ENCODE results near the gene ZNF581. TPM values are rescaled to one million over a fixed set of nuclear protein-coding genes. Genes with fewer than 3 reads are reported as not detected.

The ZNF581 gene
- total RNA-seq, 1 donor from 2014 or later: 15.5 TPM

DNA sequence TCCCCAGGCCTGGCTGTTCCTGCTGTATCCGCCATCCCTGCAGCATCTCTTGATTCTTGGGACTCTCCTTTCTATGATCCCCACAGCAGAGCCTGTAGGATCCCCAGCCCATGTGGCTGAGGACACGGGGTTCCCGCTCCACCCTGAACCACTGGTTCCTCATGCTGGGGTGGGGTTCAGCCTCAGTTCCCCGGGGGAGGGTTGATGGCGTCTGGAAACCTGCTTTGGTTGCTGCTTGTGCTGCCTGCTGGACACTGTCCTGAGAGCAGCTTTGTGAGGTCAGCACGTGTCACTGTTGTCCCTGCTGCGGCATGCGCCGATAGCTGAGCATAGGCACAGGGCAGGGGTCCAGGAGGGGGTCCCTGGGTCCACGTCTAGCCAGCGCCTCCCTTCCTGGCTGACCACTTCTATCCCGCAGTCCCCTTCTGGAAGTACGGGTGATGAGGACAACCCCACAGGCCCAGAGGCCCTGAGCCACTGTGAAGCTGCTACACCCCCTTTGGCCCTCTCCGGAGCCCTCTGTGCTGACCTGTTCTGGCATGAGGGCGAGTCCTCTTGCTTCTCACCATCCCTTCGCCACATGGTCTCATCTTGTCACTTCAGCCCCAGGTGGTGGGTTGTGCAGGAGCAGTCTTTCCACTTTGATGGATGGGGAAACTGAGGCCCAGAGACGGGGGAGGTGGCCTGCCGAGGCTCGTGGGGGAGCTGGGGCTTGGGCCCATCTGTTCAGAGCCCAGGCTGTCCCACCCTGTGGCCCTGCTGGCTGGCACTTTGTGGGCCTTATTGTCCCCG is 37.1 kb downstream of the ZNF581 start:
- peaks cover under 1 to 55% of the 10 kb centered on the region in 2 donors for H3K36me3 ChIP-seq
- H3K9me3 ChIP-seq: no peaks in the 10 kb centered on the region
- no peak overlapping the region for H3K27ac ChIP-seq
- DNase-seq (ENCODE audit: extremely low spot score in 2 of 2): no peak
- no peak overlapping the region for H3K4me3 ChIP-seq
- peaks cover 52% of the 10 kb centered on the region for H3K4me1 ChIP-seq
- intact Hi-C loops (cut with DNase I): no loop called here
- no peaks in the 10 kb centered on the region for H3K27me3 ChIP-seq
- TF ChIP-seq, protein P1, sequence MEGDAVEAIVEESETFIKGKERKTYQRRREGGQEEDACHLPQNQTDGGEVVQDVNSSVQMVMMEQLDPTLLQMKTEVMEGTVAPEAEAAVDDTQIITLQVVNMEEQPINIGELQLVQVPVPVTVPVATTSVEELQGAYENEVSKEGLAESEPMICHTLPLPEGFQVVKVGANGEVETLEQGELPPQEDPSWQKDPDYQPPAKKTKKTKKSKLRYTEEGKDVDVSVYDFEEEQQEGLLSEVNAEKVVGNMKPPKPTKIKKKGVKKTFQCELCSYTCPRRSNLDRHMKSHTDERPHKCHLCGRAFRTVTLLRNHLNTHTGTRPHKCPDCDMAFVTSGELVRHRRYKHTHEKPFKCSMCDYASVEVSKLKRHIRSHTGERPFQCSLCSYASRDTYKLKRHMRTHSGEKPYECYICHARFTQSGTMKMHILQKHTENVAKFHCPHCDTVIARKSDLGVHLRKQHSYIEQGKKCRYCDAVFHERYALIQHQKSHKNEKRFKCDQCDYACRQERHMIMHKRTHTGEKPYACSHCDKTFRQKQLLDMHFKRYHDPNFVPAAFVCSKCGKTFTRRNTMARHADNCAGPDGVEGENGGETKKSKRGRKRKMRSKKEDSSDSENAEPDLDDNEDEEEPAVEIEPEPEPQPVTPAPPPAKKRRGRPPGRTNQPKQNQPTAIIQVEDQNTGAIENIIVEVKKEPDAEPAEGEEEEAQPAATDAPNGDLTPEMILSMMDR (IDR thresholded peaks at IDR 0.05): no peak
- TF ChIP-seq POLR2A (IDR thresholded peaks at IDR 0.05) (no peak), POLR2AphosphoS5 (IDR thresholded peaks at IDR 0.05; ENCODE audit: insufficient read depth in 1 of 2, low read depth in 1 of 2) (no peak)

DNA sequence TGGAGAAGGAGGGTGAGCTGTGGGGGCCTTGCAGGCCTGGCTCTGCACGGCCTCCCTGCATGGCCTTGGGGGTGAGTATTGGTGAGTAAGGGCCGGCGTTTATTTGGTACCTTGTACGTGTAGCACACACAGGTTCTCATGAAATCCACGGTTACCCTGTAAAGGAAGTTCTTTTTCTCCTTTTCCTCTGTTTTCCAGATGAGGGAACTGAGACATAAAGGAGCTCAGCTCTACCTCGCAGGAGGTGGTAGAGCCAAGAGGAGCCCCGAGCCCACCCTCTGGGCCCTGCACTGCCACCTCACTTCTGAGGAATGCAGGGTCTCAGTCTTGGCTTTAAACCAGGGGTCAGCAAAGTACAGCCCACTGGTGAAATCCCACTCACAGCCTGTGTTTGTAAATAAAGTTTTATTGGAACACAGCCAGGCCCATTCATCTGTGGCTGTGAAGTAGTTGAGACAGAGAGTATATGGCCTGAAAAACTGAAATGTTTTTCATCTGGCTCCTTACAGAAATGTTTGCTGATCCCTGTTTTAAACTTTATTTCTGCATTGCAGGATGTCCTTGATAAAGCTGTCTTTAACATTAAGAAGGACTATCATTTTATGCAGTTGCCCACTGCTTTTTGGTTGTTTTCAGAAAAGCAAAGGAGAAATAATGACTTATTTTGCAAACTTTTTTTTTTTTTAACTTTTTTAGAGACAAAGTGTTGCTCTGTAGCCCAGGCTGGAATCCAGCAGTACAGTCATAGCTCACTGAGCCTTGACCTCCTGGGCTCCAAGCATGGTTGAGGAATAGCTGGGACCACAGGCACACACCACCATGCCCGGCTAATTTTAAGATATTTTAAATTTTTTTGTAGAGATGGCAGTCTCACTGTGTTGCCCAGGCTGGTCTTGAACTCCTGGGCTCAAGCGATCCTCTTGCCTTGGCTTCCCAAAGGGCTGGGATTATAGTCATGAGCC is 38.0 kb downstream of the ZNF581 start:
- Histone ChIP-seq H3K4me3 (no peak overlapping the region), H3K36me3 (peaks cover 2 to 64% of the 10 kb centered on the region in 2 donors), H3K27ac (no peak overlapping the region), H3K27me3 (no peaks in the 10 kb centered on the region), H3K9me3 (no peaks in the 10 kb centered on the region), H3K4me1 (peaks cover 43% of the 10 kb centered on the region)
- no peak for DNase-seq (ENCODE audit: extremely low spot score in 2 of 2)
- TF ChIP-seq, protein P1 (IDR thresholded peaks at IDR 0.05): no peak
- no peak for TF ChIP-seq POLR2A (IDR thresholded peaks at IDR 0.05)
- TF ChIP-seq POLR2AphosphoS5 (IDR thresholded peaks at IDR 0.05; ENCODE audit: insufficient read depth in 1 of 2, low read depth in 1 of 2): no peak
- intact Hi-C loops (cut with DNase I): no loop called here

DNA sequence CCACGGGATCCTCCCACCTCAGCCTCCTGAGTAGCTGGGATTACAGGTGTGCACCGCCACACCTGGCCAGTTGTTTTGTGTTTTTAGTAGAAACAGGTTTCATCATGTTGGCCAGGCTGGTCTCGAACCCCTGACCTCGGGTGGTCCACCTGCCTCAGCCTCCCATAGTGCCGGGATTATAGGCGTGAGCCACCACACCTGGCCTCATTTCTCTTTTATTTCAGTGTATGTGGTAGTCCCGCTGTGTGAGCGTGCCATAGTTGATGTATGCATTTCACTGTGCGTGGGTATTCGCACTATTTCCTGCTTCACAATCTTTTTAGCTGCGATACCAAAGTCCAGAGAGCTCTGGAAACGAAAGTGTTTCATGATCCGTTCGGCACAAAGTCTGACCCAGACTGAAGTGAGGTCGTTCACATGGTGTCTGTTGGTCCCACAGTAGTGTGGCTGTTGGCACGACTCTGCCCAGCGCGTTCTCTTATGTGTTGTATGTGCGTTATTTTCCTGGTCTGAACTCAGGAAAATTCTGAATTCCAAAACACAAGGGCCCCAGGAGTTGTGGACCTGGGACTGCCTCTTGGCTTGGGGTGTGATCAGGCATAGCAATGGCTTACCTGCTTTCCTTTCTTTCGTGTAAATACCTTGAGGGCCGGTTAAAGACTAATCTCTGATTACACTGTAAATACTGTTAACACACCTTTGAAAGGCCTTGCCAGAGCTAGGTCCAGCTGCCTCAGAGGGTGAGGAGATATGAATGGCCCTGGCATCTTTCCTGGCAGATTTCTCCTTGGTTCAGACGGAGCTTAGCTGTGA is 40.2 kb downstream of the ZNF581 start:
- Histone ChIP-seq H3K36me3 (peaks cover 2 to 68% of the 10 kb centered on the region in 2 donors), H3K27me3 (no peaks in the 10 kb centered on the region), H3K4me3 (no peak overlapping the region), H3K4me1 (peaks cover 21% of the 10 kb centered on the region), H3K9me3 (no peaks in the 10 kb centered on the region), H3K27ac (no peak overlapping the region)
- no peak for DNase-seq (ENCODE audit: extremely low spot score in 2 of 2)
- TF ChIP-seq POLR2A (IDR thresholded peaks at IDR 0.05): no peak
- no peak for TF ChIP-seq POLR2AphosphoS5 (IDR thresholded peaks at IDR 0.05; ENCODE audit: insufficient read depth in 1 of 2, low read depth in 1 of 2)
- TF ChIP-seq, protein P1 (IDR thresholded peaks at IDR 0.05): no peak
- intact Hi-C loops (cut with DNase I): no loop called here

DNA sequence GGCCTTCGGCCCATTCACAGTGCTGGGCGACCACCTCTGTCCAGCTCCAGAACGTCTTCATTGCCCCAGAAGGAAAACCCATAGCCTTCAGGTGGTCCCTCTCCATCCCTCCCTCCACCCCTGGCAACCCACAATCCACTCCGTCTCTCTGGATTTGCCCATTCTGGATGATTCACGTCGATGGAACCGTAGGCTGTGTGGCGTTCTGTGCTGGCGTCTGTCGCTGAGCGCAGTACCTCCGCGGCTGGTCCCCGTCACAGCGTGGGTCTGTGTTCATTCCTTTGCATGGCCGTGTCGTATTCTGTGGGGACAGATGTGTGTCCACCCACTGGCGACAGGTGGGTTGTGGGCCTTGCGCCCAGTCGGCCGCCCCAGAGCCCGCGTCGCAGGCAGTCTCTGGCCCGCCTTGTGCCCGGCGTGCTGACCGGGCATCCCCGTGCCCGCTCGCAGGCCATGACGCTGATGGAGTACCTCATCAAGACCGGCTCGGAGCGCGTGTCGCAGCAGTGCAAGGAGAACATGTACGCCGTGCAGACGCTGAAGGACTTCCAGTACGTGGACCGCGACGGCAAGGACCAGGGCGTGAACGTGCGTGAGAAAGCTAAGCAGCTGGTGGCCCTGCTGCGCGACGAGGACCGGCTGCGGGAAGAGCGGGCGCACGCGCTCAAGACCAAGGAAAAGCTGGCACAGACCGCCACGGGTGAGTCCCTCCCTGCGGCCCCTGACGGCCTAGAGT is 41.7 kb downstream of the ZNF581 start:
- Histone ChIP-seq H3K9me3 (no peaks in the 10 kb centered on the region), H3K27me3 (no peaks in the 10 kb centered on the region), H3K27ac (no peak overlapping the region), H3K4me3 (no peak overlapping the region), H3K4me1 (peaks cover 6% of the 10 kb centered on the region), H3K36me3 (peaks cover 2 to 68% of the 10 kb centered on the region in 2 donors)
- no peak for DNase-seq (ENCODE audit: extremely low spot score in 2 of 2)
- intact Hi-C loops (cut with DNase I): no loop called here
- TF ChIP-seq, protein P1 (IDR thresholded peaks at IDR 0.05): no peak
- no peak for TF ChIP-seq POLR2AphosphoS5 (IDR thresholded peaks at IDR 0.05; ENCODE audit: insufficient read depth in 1 of 2, low read depth in 1 of 2)
- TF ChIP-seq POLR2A (IDR thresholded peaks at IDR 0.05): no peak
